ENCODE results near the gene GOLGA6B. TPM values are rescaled to one million over a fixed set of nuclear protein-coding genes. Genes with fewer than 3 reads are reported as not detected.
"Not testable (repeated sequence)": the region's sequence is repeated elsewhere in the genome, so short reads cannot be mapped to it uniquely, and the experiment has no call there.

GOLGA6B gene
- total and polyA plus RNA-seq, 8 donors, result not detected

- DNase-seq, result no peak
- WGBS, 5 donors, result 84 to 93% (median 91%) methylated on average over 9 of the region's 9 CpGs
- Histone ChIP-seq H3K4me1 (no peaks in the 10 kb centered on the region), H3K27me3 (no peaks in the 10 kb centered on the region), H3K4me3 (no peak overlapping the region), H3K9me3 (no peaks in the 10 kb centered on the region), H3K27ac (no peak overlapping the region), H3K36me3 (no peaks in the 10 kb centered on the region)
- intact Hi-C loops (cut with DNase I; ENCODE audit: low total_unique reads), result no loop called here
- TF ChIP-seq EP300 (IDR thresholded peaks at IDR 0.05) (no peak), CTCF (IDR thresholded peaks at IDR 0.05) (no peak), POLR2A (IDR thresholded peaks at IDR 0.05) (no peak), POLR2AphosphoS5 (IDR thresholded peaks at IDR 0.05) (no peak)
Observed at GRCh38 chr15:72700076-72700475, 45.6 kb downstream of the GOLGA6B start.

GRCh38 chr15:72706266-72706665 is 51.8 kb downstream of the GOLGA6B start:
- peaks cover 0 to 12% (median 7%) of the 10 kb centered on the region in 4 donors for H3K36me3 ChIP-seq
- DNase-seq, result no peak
- H3K27me3 ChIP-seq, result no peaks in the 10 kb centered on the region
- 92 to 97% (median 94%) methylated on average over 11 of the region's 11 CpGs for whole genome bisulfite sequencing, 5 donors
- no peak overlapping the region for H3K27ac ChIP-seq
- no peak overlapping the region for H3K4me3 ChIP-seq
- H3K9me3 ChIP-seq, result no peaks in the 10 kb centered on the region
- TF ChIP-seq CTCF (IDR thresholded peaks at IDR 0.05) (no peak), POLR2A (IDR thresholded peaks at IDR 0.05) (no peak), EP300 (IDR thresholded peaks at IDR 0.05) (no peak), POLR2AphosphoS5 (IDR thresholded peaks at IDR 0.05) (no peak)
- H3K4me1 ChIP-seq, result peaks cover 0 to 16% (median 0%) of the 10 kb centered on the region in 4 donors
- intact Hi-C loops (cut with DNase I; ENCODE audit: low total_unique reads), result no loop called here

DNA sequence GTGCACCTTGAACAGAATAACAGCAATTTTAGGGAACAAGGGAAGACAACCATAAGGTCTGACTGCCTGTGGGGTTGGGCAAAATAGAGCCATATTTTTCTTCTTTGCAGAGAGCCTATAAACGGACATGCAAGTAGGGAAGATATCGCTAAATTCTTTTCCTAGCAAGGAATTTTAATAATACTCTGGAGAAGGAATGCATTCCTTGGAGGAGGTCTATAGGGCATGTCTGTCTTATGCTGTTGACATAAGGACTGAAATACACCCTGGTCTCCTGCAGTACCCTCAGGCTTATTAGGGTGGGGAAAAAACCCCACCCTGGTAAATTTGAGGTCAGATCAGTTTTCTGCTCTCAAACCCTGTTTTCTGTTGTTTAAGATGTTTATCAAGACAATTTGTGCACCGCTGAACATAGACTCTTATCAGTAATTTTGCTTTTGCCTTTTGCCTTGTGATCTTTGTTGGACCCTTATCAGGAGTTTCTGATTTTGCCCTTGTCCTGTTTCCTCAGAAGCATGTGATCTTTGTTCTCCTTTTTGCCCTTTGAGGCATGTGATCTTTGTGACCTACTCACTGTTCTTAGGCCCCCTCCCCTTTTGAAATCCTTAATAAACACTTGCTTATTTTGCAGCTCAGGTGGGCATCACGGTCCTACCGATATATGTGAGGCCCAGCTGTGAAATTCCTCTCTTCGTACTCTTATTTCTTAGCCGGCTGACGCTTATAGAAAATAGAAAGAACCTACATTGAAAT is 54.2 kb downstream of the GOLGA6B start:
- H3K4me1 ChIP-seq, result peaks cover 0 to 16% (median 0%) of the 10 kb centered on the region in 4 donors
- 78 to 88% (median 83%) methylated on average over 8 of the region's 8 CpGs for WGBS, 5 donors
- H3K27ac ChIP-seq; H3K27me3 ChIP-seq; H3K4me3 ChIP-seq; intact Hi-C loops (cut with DNase I; ENCODE audit: low total_unique reads); H3K9me3 ChIP-seq; DNase-seq: not testable (repeated sequence)
- H3K36me3 ChIP-seq, result peaks cover 0 to 33% (median 30%) of the 10 kb centered on the region in 4 donors

Small RNA genes within 50 kb of the gene (small RNA-seq; reads per million reads assigned to genes)
- 0 reads per million in 4 donors for gene RN7SL853P

Other genes with a start within 250 kb of the GOLGA6B start
- 100 to 1,000 TPM in 2 of 5 donors, 10 to 100 TPM in 3; 18.7 to 380 (median 80.0) TPM for gene ARIH1, start 180.4 kb upstream of the GOLGA6B start, total RNA-seq
- 10 to 100 TPM; 16.1 to 22.5 (median 17.1) TPM for gene ARIH1, start 180.4 kb upstream of the GOLGA6B start, polyA plus RNA-seq
- under 1 TPM in 1 of 5 donors, not detected in 4; 0.37 TPM for gene HIGD2B, start 31.5 kb downstream of the GOLGA6B start, total RNA-seq
- gene HIGD2B, start 31.5 kb downstream of the GOLGA6B start, polyA plus RNA-seq, result not detected
- gene BBS4, start 31.5 kb downstream of the GOLGA6B start, total RNA-seq, result 10 to 100 TPM in 4 of 5 donors, 1 to 10 TPM in 1; 4.3 to 53.1 (median 46.7) TPM
- gene BBS4, start 31.5 kb downstream of the GOLGA6B start, polyA plus RNA-seq, result 10 to 100 TPM in 2 of 3 donors, 1 to 10 TPM in 1; 7.3 to 14.4 (median 10.8) TPM
- 100 to 1,000 TPM in 2 of 5 donors, 10 to 100 TPM in 3; 62.9 to 338 (median 97.2) TPM for gene ADPGK, start 129.1 kb downstream of the GOLGA6B start, total RNA-seq
- gene ADPGK, start 129.1 kb downstream of the GOLGA6B start, polyA plus RNA-seq, result 10 to 100 TPM; 11.9 to 32.0 (median 18.2) TPM